Skeletal muscle tissue (tissue), 4 donors: ENCODE data around the gene NOXA1. TPM values are rescaled to one million over a fixed set of nuclear protein-coding genes. Genes with fewer than 3 reads are reported as not detected.

Source experiments
- H3K27ac ChIP-seq: one replicate; pipeline ENCODE4 v1.7.0; 2013; ENCODE audit warnings: mild to moderate bottlenecking, low read depth, low read length, inconsistent platforms
- H3K27me3 ChIP-seq, 3 donors: one replicate each; pipeline ENCODE4 v1.7.0; 2013; ENCODE audit warnings: low read length in 3 of 3; ENCODE audit not compliant: control insufficient read depth in 3 of 3, insufficient read depth in 3 of 3
- H3K36me3 ChIP-seq, 3 donors: one replicate each; pipeline ENCODE4 v1.7.0; 2013; ENCODE audit warnings: low read length in 3 of 3; ENCODE audit not compliant: control insufficient read depth in 3 of 3, insufficient read depth in 3 of 3
- H3K4me1 ChIP-seq, 3 donors: one replicate each; pipeline ENCODE4 v1.7.0; 2013; ENCODE audit warnings: low read length in 3 of 3, mild to moderate bottlenecking in 3 of 3; ENCODE audit not compliant: control insufficient read depth in 3 of 3, insufficient read depth in 3 of 3
- H3K4me3 ChIP-seq, 3 donors: one replicate each; pipeline ENCODE4 v1.7.0; 2013; ENCODE audit warnings: low read length in 3 of 3
- H3K9ac ChIP-seq, 3 donors: one replicate each; pipeline ENCODE4 v1.7.0; 2013; ENCODE audit warnings: low read length in 3 of 3, mild to moderate bottlenecking in 3 of 3, moderate library complexity in 2 of 3, low read depth in 1 of 3
- H3K9me3 ChIP-seq, 3 donors: one replicate each; pipeline ENCODE4 v1.7.0; 2013; ENCODE audit warnings: low read length in 3 of 3; ENCODE audit not compliant: control insufficient read depth in 3 of 3
- total RNA-seq: library from RNA; depleted of rRNA; stranded (reverse); fragments of >200 nt; gene quantifications from one replicate; pipeline ENCODE4 v1.2.3, GENCODE V29; 2014
- donor health status: Osteomylitis.

The NOXA1 gene
- total RNA-seq, 1 donor from 2014 or later = 0.52 TPM

DNA sequence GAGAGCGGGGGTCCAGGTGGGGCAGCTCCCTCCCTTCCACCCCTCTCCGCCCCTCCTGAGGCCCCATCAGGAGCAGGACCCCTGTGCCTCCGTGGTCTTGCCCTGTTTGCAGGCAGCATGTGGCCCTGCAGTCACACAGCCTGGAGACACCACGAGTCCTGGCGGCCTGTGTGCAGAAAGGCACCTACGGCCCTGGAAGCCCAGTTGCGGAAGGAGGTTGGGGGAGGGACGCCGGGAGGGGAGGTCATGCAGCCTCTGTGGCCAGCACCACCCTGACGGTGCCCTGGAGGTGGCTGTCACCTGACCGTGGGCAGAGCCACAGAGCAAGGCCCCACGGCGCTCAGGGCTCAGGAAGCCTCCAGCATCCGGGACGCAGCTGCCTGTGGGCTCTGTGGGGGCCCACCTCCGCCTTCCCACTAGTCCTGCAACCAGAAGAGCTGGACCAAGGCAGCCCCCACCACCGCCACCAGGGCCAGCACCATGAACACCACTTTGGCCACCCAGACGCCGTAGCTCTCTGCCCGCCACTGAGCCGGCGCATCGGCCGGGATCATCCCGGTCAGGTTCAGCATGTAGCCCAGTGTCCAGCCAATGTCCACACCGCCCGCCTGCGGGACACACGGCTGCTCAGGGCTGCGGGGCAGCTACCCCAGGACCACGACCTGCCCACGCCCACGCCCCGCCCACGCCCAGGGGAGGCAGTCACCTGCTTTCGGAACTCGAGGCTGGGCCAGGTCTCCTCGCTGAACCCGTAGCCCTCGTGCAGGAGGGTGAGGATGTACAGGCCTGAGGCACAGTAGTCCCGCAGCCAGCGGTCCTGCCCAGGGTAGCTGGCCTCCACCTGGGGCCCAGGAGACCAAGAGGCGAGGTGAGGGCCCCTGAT, 11.5 kb downstream of the NOXA1 start:
- H3K9me3 ChIP-seq = no peaks in the 10 kb centered on the region
- no peak overlapping the region for H3K27ac ChIP-seq
- no peak overlapping the region for H3K4me3 ChIP-seq
- H3K27me3 ChIP-seq = peaks cover 22 to 48% (median 39%) of the 10 kb centered on the region in 3 donors
- H3K9ac ChIP-seq = no peak overlapping the region
- H3K36me3 ChIP-seq = no peaks in the 10 kb centered on the region
- peaks cover 0 to 37% (median 13%) of the 10 kb centered on the region in 3 donors for H3K4me1 ChIP-seq

- Histone ChIP-seq H3K9ac (peak overlapping the region in 2 of 3 donors; percentile 14 to 25), H3K27ac (no peak overlapping the region), H3K27me3 (peaks cover 22 to 46% (median 39%) of the 10 kb centered on the region in 3 donors), H3K4me1 (peaks cover 0 to 32% (median 10%) of the 10 kb centered on the region in 3 donors), H3K4me3 (no peak overlapping the region), H3K36me3 (no peaks in the 10 kb centered on the region), H3K9me3 (no peaks in the 10 kb centered on the region)
These were observed 12.2 kb downstream of the NOXA1 start for GRCh38 chr9:137435381-137435891.

GRCh38 chr9:137435980-137436760, 13.0 kb downstream of the NOXA1 start:
- Histone ChIP-seq H3K27me3 (peaks cover 22 to 39% (median 32%) of the 10 kb centered on the region in 3 donors), H3K9me3 (no peaks in the 10 kb centered on the region), H3K4me3 (no peak overlapping the region), H3K9ac (peak overlapping the region in 2 of 3 donors; percentile 14 to 25), H3K27ac (no peak overlapping the region), H3K36me3 (no peaks in the 10 kb centered on the region), H3K4me1 (peaks cover 0 to 32% (median 10%) of the 10 kb centered on the region in 3 donors)

DNA sequence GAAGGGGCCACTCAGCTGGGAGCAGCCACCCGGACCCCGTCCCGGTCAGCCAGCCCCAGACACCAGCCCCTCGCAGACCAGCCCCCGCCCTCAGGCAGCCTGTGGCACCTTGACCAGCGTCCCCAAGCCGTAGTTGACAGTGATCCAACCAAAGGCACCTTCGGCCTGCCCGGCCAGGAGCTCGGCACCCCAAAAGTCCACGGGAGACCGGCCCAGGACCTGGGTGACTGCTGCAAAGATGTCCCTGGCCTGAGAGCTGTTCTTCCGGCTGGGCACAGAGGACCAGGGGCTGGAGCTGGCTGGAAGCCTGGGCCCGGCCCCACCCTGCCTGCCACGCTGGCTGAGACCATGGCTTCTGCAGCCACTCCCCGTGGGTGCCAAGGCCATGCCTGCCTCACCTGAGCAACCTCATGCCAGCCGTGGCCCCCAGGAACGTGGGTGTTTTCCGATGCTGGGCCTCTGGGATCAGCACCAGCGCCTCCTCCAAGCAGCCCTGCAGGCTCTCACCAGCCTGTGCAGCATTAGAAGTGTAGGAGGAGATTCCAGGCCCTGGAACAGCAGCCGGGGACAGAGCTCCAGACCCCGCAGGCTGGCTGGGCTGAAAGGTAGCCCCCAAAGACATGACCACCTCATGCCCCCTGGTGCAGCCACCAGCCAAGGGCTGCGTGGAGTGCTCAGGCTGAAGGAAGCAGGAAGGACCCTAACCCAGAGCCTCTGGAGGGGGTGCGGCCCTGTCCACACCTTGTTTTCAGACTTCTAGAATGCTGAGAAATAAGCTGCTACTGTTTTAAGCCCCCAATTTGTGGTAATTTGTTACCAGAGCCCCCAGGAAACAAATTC, 13.8 kb downstream of the NOXA1 start:
- peaks cover 0 to 32% (median 10%) of the 10 kb centered on the region in 3 donors for H3K4me1 ChIP-seq
- H3K27me3 ChIP-seq = peaks cover 22 to 40% (median 32%) of the 10 kb centered on the region in 3 donors
- no peak overlapping the region for H3K4me3 ChIP-seq
- H3K36me3 ChIP-seq = no peaks in the 10 kb centered on the region
- H3K9ac ChIP-seq = no peak overlapping the region
- no peak overlapping the region for H3K27ac ChIP-seq
- no peaks in the 10 kb centered on the region for H3K9me3 ChIP-seq

GRCh38 chr9:137437691-137438590, 14.7 kb downstream of the NOXA1 start:
- Histone ChIP-seq H3K9ac (no peak overlapping the region), H3K36me3 (no peaks in the 10 kb centered on the region), H3K9me3 (no peaks in the 10 kb centered on the region), H3K4me3 (no peak overlapping the region), H3K27ac (no peak overlapping the region), H3K27me3 (peaks cover 22 to 43% (median 34%) of the 10 kb centered on the region in 3 donors), H3K4me1 (peaks cover 0 to 32% (median 10%) of the 10 kb centered on the region in 3 donors)

- Histone ChIP-seq H3K9ac (no peak overlapping the region), H3K9me3 (no peaks in the 10 kb centered on the region), H3K27ac (no peak overlapping the region), H3K4me3 (no peak overlapping the region), H3K4me1 (peaks cover 0 to 32% (median 10%) of the 10 kb centered on the region in 3 donors), H3K36me3 (no peaks in the 10 kb centered on the region), H3K27me3 (peaks cover 22 to 43% (median 34%) of the 10 kb centered on the region in 3 donors)
These were observed 15.5 kb downstream of the NOXA1 start for GRCh38 chr9:137438591-137439157.

- Histone ChIP-seq H3K9ac (peak overlapping the region in 1 of 3 donors; percentile 8), H3K27ac (no peak overlapping the region), H3K4me1 (peaks cover 0 to 32% (median 10%) of the 10 kb centered on the region in 3 donors), H3K36me3 (no peaks in the 10 kb centered on the region), H3K4me3 (no peak overlapping the region), H3K27me3 (peaks cover 22 to 43% (median 34%) of the 10 kb centered on the region in 3 donors), H3K9me3 (no peaks in the 10 kb centered on the region)
These were observed 16.0 kb downstream of the NOXA1 start for GRCh38 chr9:137439158-137439714.

- Histone ChIP-seq H3K4me1 (peaks cover 3 to 28% (median 11%) of the 10 kb centered on the region in 3 donors), H3K27ac (no peak within 1 kb of the TSS), H3K9ac (no peak within 1 kb of the TSS), H3K9me3 (no peaks in the 10 kb centered on the region), H3K36me3 (no peaks in the 10 kb centered on the region), H3K4me3 (peak within 1 kb of the TSS in 1 of 3 donors; percentile 14), H3K27me3 (peaks cover 22 to 43% (median 35%) of the 10 kb centered on the region in 3 donors)
These were observed 18.2 kb downstream of the NOXA1 start, which contains the start of gene ENTPD8 for GRCh38 chr9:137441289-137441934. Gene ENTPD8 (minus strand): TSS chr9:137441357. CDS start chr9:137438285, 3,072 bp downstream.
